Liver (tissue), 9 donors: ENCODE measurements around the gene BOLA2B. TPM values are rescaled to one million over a fixed set of nuclear protein-coding genes. Genes with fewer than 3 reads are reported as not detected.
"Not testable (repeated sequence)": the region's sequence is repeated elsewhere in the genome, so short reads cannot be mapped to it uniquely, and the experiment has no call there.

Experiments used
- DNase-seq: peaks from one replicate; pipeline ENCODE4 v3.0.0-alpha.2; 2017; ENCODE audit warnings: low spot score
- H3K27ac ChIP-seq, 2 donors: one replicate each; pipeline ENCODE4 v1.7.0; 2013; ENCODE audit warnings: inconsistent platforms in 2 of 2, low read length in 2 of 2, control low read depth in 1 of 2, low read depth in 1 of 2, mild to moderate bottlenecking in 1 of 2
- H3K27me3 ChIP-seq, 4 donors: one replicate each; pipeline versions ENCODE4 v1.6.1 to v1.7.0; 2013; ENCODE audit warnings: low read length in 3 of 4, inconsistent platforms in 1 of 4, mild to moderate bottlenecking in 1 of 4, moderate library complexity in 1 of 4; ENCODE audit not compliant: control insufficient read depth in 4 of 4, insufficient read depth in 4 of 4
- H3K36me3 ChIP-seq, 4 donors: one replicate each; pipeline versions ENCODE4 v1.6.1 to v1.7.0; 2013; ENCODE audit warnings: low read length in 3 of 4, mild to moderate bottlenecking in 3 of 4, low read depth in 1 of 4, moderate library complexity in 1 of 4; ENCODE audit not compliant: control insufficient read depth in 4 of 4, insufficient read depth in 3 of 4
- H3K4me1 ChIP-seq, 4 donors: one replicate each; pipeline versions ENCODE4 v1.6.1 to v1.7.0; 2013; ENCODE audit warnings: low read length in 3 of 4, mild to moderate bottlenecking in 3 of 4, moderate library complexity in 1 of 4; ENCODE audit not compliant: control insufficient read depth in 4 of 4, insufficient read depth in 4 of 4
- H3K4me3 ChIP-seq, 3 donors: one replicate each; pipeline versions ENCODE4 v1.6.1 to v1.7.0; 2013; ENCODE audit warnings: low read length in 3 of 3, control low read depth in 1 of 3, low read depth in 1 of 3, mild to moderate bottlenecking in 1 of 3
- H3K9ac ChIP-seq, 2 donors: one replicate each; pipeline ENCODE4 v1.7.0; 2013; ENCODE audit warnings: low read length in 2 of 2, mild to moderate bottlenecking in 2 of 2, moderate library complexity in 2 of 2, control low read depth in 1 of 2, low read depth in 1 of 2
- H3K9me3 ChIP-seq, 4 donors: one replicate each; pipeline versions ENCODE4 v1.6.1 to v1.7.0; 2013; ENCODE audit warnings: low read length in 3 of 4; ENCODE audit not compliant: control insufficient read depth in 4 of 4
- WGBS: extraction: QIAGEN DNeasy Blood & Tissue Kit; methylation state at CpG from one replicate; pipeline ENCODE4 v1.1.7; 2013; 5-methylcytosine and 5-hydroxymethylcytosine counted together
- polyA plus RNA-seq, 2 donors: library from polyadenylated mRNA; stranded (reverse) in 1 of 2; unstranded in 1 of 2; fragments of 200-250 nt in 1 of 2; fragments of >200 nt in 1 of 2; fragmentation: Nextera tagmentation in 1 of 2; extraction: Ambion mirVana in 1 of 2; gene quantifications; one replicate each; pipeline versions ENCODE4 v1.2.1 to v1.2.3, GENCODE V29; 2013 to 2015
- total RNA-seq, 2 donors: library from RNA; depleted of rRNA; stranded (reverse); fragments of >200 nt; gene quantifications; one replicate each; pipeline ENCODE4 v1.2.3, GENCODE V29; 2014
- donor health status: healthy.
- donor health status: healthy.
- donor health status: healthy.
- donor health status: healthy.
- donor health status: healthy.

Gene BOLA2B
- total RNA-seq: 10 to 100 TPM; 21.2 to 79.8 TPM
- polyA plus RNA-seq: 10 to 100 TPM; 47.6 to 66.0 TPM

DNA sequence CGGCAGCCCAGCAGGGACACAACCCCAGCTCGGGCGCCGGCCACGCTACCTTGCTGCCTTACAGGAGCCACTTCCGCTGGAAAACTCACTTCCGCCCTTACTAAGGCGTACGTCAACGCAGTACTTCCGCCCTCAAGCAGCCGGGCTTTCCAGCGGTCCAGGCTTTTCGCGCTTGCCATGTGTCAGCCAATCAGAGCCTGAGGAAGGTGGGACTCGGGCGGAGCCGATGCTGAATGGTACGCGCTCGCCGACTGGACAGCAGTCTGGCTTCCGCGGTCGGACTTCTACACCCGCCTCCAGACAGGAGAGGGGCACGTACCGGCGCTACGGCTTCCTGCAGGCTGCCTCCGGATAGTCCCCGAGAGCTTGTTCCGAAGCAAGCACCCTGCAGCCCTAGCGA is at the start of gene BOLA2B, which contains the start of gene SLX1A:
TSS of gene BOLA2B (minus strand) at position 52 of the 400 bp plus-strand sequence. CDS start 71 bp downstream, outside the sequence.
TSS of gene SLX1A (plus strand) at position 261 of the 400 bp plus-strand sequence. CDS start 210 bp downstream, outside the sequence.
- H3K27me3 ChIP-seq, H3K9ac ChIP-seq, H3K36me3 ChIP-seq, DNase-seq, H3K9me3 ChIP-seq, H3K27ac ChIP-seq, H3K4me3 ChIP-seq, H3K4me1 ChIP-seq: not testable (repeated sequence)
- no CpG with 5 or more reads among the region's 34 CpGs for WGBS

DNA sequence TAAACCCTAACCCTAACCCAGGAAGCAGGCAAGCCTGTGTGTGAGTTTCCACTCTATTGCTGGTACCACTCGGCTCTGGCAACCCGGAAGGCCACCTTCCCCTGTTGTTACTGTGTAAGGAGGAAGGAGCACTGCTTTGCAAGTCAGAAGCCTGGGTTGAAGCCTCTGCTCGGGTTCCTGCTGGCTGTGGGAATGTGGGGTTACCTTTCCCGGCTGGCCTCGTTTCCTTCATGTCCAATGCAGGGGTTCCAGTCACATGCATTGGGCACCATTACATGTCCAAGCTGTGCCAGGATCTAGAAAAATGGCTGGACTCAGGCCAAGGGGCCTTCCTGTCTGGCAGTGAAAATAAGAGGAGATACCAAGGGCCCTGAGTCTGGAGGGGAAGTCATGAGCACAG is 23.6 kb upstream of the BOLA2B start:
- H3K9ac ChIP-seq, H3K4me3 ChIP-seq, H3K27me3 ChIP-seq, H3K36me3 ChIP-seq, DNase-seq, H3K27ac ChIP-seq, H3K9me3 ChIP-seq, H3K4me1 ChIP-seq: not testable (repeated sequence)
- WGBS: 88% methylated on average over 4 of the region's 5 CpGs

DNA sequence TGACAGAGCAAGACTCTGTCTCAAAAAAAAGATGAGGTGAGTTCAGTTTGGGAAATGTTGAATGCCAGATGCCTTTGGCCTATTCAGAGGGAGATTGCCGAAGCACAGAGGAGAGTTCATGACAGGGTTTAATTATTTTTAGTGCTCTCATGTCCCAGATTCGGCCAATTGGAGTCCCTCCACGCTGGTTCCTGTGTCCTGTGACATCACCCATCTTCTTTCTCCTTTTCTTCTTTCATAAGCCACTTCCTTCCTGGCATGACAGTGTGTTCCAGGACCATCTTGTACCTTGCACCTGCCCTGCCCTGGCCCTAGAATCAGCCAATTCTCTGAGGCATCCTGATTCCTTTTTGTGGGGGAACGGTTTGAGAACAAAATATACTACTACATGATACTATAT is 17.9 kb upstream of the BOLA2B start:
- not testable (repeated sequence) for H3K4me1 ChIP-seq, DNase-seq, H3K9ac ChIP-seq, H3K9me3 ChIP-seq, H3K27me3 ChIP-seq, H3K36me3 ChIP-seq, H3K27ac ChIP-seq, H3K4me3 ChIP-seq
- no CpG with 5 or more reads among the region's 4 CpGs for WGBS

DNA sequence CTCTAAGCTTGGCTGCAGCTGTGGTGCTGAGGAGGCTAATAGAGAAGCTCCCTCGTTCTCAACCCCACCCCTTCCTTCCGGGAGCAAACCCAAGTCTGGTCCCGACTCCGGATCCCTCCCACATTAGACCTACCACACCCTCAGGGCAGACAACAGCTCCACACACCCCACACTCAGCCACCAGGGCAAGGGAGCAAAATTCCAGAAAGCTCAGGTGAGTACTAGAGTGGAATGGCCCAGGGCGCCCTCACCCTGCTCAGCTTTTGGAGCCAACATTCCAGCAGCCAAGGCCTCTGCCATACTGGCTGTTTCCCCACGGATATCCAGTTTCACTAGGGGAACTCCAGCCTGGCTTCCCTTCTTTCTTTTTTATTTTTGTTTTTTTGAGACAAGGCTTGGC is 15.6 kb upstream of the BOLA2B start:
- H3K9me3 ChIP-seq, H3K4me1 ChIP-seq, H3K27me3 ChIP-seq, H3K27ac ChIP-seq, DNase-seq, H3K4me3 ChIP-seq, H3K9ac ChIP-seq, H3K36me3 ChIP-seq: not testable (repeated sequence)
- WGBS: 18% methylated on average over 4 of the region's 6 CpGs

DNA sequence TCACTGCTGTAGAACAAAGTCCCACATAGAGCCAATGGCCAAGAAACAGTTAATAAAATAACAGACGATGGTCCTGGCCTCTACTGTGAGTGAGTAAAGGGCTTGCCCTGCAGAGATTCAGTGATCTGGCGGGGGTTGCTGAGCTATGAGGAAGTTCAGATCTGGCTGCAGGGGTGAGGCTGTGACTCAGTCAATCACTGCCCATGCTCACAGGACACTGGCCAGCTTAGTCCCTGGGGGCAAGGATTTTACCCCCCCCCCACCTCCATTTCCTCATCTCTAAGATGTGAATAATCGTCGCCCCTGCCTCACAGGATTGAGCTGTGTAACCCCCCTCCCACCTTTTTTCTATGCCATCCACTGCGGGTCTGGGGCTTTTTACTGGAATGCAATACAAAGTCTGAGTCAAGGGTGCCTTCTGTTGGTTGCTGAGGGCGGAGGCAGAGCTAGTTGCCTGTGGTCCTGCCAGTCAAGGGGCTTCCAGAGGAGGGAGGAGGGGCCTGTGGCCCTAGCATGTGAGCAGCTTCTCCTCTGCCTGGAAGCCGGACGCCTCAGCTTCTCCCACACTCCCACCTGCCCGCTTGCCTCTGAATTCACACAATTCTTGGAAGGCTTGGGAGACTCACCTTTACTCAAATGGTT is 13.7 kb upstream of the BOLA2B start:
- not testable (repeated sequence) for H3K27me3 ChIP-seq, H3K9ac ChIP-seq, H3K27ac ChIP-seq, H3K4me3 ChIP-seq, H3K36me3 ChIP-seq, H3K4me1 ChIP-seq, DNase-seq, H3K9me3 ChIP-seq
- 58% methylated on average over 2 of the region's 9 CpGs for WGBS

DNA sequence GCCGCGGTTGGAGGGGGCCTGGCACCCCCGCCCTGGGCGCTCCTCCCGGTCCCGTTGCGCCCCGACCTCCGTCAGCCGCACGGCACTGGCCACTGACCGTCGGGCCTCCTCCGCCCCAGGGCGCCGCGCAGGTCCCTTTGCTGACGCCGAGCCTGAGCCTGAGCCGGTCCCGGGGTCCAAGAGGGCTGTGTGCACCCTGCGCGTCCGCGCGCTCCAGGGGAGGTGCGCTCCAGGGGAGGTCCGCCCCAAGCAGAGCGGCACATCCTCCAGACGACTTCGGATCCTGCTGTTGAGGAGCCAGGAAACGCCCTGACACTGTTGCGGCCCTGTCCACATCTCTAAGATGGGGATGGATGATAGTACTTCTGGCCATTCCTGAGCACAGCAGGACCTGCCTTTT is 12.8 kb upstream of the BOLA2B start:
- H3K36me3 ChIP-seq, DNase-seq, H3K9ac ChIP-seq, H3K27me3 ChIP-seq, H3K4me1 ChIP-seq, H3K9me3 ChIP-seq, H3K27ac ChIP-seq: not testable (repeated sequence)
- WGBS: no CpG with 5 or more reads among the region's 33 CpGs
- peak overlapping the region in 1 of 3 donors; percentile 40 for H3K4me3 ChIP-seq

DNA sequence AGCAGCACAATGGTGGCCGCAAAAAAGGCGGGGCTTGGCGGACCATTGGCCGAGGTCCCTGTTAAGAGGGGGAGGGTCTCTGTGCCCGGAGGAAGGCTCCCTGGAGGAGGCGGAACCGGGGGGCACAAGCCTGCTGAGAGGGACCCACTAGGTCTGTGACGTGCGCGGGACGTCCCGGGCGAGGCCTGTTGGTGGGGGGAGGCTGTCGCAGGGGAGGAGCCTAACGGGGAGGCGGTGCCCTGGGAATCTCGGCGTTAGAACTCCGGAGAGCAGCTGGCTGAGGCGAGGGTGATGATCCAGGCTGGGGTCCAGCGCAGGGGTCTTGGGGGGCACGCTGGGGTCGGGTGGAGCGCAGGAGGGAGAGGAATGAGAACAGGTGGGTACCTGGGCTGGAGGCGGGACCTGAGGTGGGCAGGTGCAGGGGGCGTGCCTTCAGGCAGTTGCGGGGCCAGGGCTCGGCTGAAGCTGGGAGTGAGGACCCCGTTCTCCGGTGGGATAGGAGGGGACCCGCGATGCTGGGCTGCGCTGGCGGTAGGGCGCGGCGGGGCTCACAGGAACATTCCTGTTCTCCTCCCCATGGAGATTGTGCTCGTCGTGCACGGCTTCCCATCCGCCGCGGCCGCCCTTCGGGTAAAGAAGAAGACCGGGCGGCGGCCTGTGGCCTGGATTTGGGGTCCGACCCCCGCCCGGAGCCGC is 12.2 kb upstream of the BOLA2B start:
- H3K27me3 ChIP-seq, H3K4me1 ChIP-seq, H3K9me3 ChIP-seq, H3K27ac ChIP-seq, H3K36me3 ChIP-seq, DNase-seq, H3K9ac ChIP-seq: not testable (repeated sequence)
- WGBS: 5% methylated on average over 20 of the region's 52 CpGs
- peak overlapping the region in 1 of 3 donors; percentile 40 for H3K4me3 ChIP-seq

DNA sequence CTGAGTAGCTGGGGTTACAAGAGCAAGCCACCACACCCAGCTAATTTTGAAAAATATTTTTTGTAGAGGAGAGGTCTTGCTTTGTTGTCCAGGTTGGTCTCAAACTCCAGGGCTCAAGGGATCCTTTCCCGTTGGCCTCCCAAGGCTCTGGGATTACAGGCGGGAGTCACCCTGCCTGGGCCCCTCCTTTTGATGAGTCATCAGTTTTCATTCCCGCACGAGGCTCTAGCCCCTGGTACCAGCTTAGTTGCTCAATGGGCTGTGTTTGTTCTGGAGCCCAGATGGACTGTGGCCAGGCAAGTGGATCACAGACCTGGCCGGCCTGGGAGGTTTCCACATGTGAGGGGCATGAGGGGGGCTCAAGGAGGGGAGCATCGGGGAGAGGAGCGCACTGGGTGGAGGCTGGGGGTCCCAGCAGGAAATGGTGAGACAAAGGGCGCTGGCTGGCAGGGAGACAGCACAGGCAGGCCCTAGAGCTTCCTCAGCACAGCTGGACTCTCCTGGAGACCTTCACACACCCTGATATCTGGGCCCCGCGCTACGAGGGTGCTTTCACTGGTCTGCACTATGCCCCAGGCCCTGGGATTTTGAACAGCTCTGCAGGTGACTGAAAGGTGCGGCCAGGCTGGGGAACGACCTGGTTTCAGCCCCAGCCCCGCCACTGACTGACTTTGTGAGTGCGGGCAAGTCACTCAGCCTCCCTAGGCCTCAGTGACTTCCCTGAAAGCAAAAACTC is 6.3 kb upstream of the BOLA2B start:
- H3K9me3 ChIP-seq, H3K27ac ChIP-seq, H3K27me3 ChIP-seq, H3K4me3 ChIP-seq, H3K36me3 ChIP-seq, H3K9ac ChIP-seq, H3K4me1 ChIP-seq, DNase-seq: not testable (repeated sequence)
- no CpG with 5 or more reads among the region's 15 CpGs for WGBS
